HUES48 (cell line): ENCODE data around the gene PMEL.
A peak's percentile ranks its signal among the peaks of the same experiment; 100 is the strongest.

Experiments
- H3K27ac ChIP-seq: one replicate; pipeline ENCODE4 v1.7.0; 2013; ENCODE audit warnings: low read depth, low read length, inconsistent platforms
- H3K27me3 ChIP-seq: 2 replicates; pipeline ENCODE4 v1.6.1; 2013; ENCODE audit warnings: mild to moderate bottlenecking, low read length; ENCODE audit not compliant: control insufficient read depth, insufficient read depth
- H3K36me3 ChIP-seq: 2 replicates; pipeline ENCODE4 v1.6.1; 2013; ENCODE audit warnings: low read length; ENCODE audit not compliant: control insufficient read depth, insufficient read depth
- H3K4me1 ChIP-seq: 2 replicates; pipeline ENCODE4 v1.6.1; 2013; ENCODE audit warnings: mild to moderate bottlenecking, low read length; ENCODE audit not compliant: control insufficient read depth, insufficient read depth
- H3K4me3 ChIP-seq: 2 replicates; pipeline ENCODE4 v1.5.1; 2013; ENCODE audit warnings: mild to moderate bottlenecking, low read depth, low read length
- H3K9ac ChIP-seq: 2 replicates; pipeline ENCODE4 v1.6.1; 2013; ENCODE audit warnings: mild to moderate bottlenecking, low read depth, low read length, moderate library complexity
- H3K9me3 ChIP-seq: 2 replicates; pipeline ENCODE4 v1.6.1; 2013; ENCODE audit warnings: low read length; ENCODE audit not compliant: control insufficient read depth, insufficient read depth

The PMEL gene

GRCh38 chr12:55966408-55967281, 803 bp upstream of the PMEL start, which contains the start of gene CDK2:
Gene CDK2 (plus strand): TSS chr12:55966830. CDS start chr12:55967009, 179 bp downstream.
- Histone ChIP-seq H3K36me3 (peaks cover 36% of the 10 kb centered on the region), H3K4me3 (peak within 1 kb of the TSS; percentile 93), H3K27ac (peak within 1 kb of the TSS; percentile 92), H3K9me3 (no peaks in the 10 kb centered on the region), H3K4me1 (peaks cover 16% of the 10 kb centered on the region), H3K27me3 (no peaks in the 10 kb centered on the region), H3K9ac (peak within 1 kb of the TSS; percentile 79)

- H3K4me3 ChIP-seq: peak overlapping the region; percentile 93
- peaks cover 27% of the 10 kb centered on the region for H3K36me3 ChIP-seq
- H3K27ac ChIP-seq: peak overlapping the region; percentile 92
- H3K4me1 ChIP-seq: peaks cover 16% of the 10 kb centered on the region
- H3K9ac ChIP-seq: no peak overlapping the region
- no peaks in the 10 kb centered on the region for H3K9me3 ChIP-seq
- H3K27me3 ChIP-seq: no peaks in the 10 kb centered on the region
These were observed 602 bp downstream of the PMEL start for GRCh38 chr12:55965240-55965639.

DNA sequence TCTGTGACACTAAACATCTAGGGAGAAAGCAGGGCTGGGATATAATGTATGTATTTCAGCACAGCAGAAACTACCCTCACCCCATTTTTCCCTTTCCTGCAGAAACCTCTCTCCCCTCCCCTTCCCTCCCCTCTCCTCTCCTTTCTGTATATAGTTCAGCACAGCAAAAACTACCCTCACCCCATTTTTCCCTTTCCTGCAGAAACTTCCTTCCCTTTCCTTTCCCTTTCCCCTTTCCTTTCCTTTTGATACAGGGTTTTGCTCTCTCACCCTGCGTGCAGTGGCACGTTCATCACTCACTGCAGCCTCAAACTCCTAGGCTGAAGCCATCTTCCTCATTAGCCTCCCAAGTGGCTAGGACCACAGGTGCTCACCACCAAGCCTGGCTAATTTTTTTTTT, 2.1 kb downstream of the PMEL start:
- Histone ChIP-seq H3K9me3 (no peaks in the 10 kb centered on the region), H3K36me3 (peaks cover 14% of the 10 kb centered on the region), H3K27me3 (no peaks in the 10 kb centered on the region), H3K9ac (no peak overlapping the region), H3K4me3 (no peak overlapping the region), H3K27ac (no peak overlapping the region), H3K4me1 (peaks cover 16% of the 10 kb centered on the region)

- Histone ChIP-seq H3K27me3 (no peaks in the 10 kb centered on the region), H3K4me1 (no peaks in the 10 kb centered on the region), H3K36me3 (peaks cover 61% of the 10 kb centered on the region), H3K4me3 (no peak overlapping the region), H3K9me3 (no peaks in the 10 kb centered on the region), H3K9ac (no peak overlapping the region), H3K27ac (no peak overlapping the region)
These were observed 8.6 kb downstream of the PMEL start for GRCh38 chr12:55957106-55957859.

DNA sequence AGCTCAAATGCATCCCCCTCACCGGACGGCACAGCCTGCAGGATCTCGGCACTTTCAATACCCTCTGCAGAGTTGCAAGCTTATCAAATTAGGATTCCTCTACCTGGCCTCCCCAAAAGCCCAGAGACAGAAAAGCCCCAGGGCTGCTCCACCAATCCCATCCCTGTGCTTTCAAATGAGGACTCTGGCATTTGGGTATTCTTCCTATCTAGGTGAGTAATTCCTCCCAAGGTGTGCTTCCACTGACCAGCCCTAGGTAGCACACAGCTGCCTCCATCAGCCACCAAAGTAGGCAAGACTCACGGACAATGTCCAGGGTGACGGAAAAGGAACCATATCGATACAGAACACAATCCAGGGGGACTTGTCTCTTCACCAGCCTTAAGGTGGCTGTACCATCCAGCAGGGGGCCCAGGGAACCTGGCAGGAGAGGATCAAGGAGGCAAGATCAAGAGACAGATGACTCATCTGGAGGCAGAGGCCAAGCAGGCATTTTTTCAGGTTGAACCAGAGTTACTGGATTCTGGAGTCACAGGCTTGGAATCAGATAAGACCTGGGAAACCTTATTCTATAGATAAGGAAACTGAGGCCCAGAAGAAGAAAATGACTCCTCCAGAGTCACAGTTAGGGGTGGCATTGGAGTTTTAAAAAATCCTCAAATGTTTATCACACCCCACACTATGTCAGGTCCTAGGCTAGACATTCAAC, 9.9 kb downstream of the PMEL start:
- peaks cover 63% of the 10 kb centered on the region for H3K36me3 ChIP-seq
- no peak overlapping the region for H3K4me3 ChIP-seq
- no peaks in the 10 kb centered on the region for H3K4me1 ChIP-seq
- no peaks in the 10 kb centered on the region for H3K27me3 ChIP-seq
- no peak overlapping the region for H3K27ac ChIP-seq
- no peak overlapping the region for H3K9ac ChIP-seq
- no peaks in the 10 kb centered on the region for H3K9me3 ChIP-seq

DNA sequence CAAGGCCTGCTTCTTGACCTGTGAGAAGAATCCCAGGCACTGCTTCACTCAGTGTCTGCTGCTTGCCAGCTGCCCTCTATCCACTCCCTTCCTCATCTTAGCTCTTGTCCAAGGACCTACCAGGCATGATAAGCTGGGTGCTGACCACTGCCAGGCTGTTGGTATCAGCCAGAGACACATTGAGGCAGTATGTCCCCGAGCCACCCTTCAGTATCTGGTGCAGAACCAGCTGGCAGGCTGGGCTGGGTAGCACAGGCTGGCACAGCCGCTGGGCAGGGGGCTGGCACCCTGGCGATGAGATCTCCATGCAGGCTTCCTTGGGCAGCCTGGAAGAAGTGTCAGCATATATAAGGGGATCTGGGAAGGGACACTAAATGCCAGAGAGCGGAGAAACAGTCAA, 10.5 kb downstream of the PMEL start:
- no peaks in the 10 kb centered on the region for H3K27me3 ChIP-seq
- no peaks in the 10 kb centered on the region for H3K9me3 ChIP-seq
- H3K27ac ChIP-seq: no peak overlapping the region
- no peaks in the 10 kb centered on the region for H3K4me1 ChIP-seq
- H3K36me3 ChIP-seq: peaks cover 63% of the 10 kb centered on the region
- no peak overlapping the region for H3K4me3 ChIP-seq
- H3K9ac ChIP-seq: no peak overlapping the region

- Histone ChIP-seq H3K9ac (no peak overlapping the region), H3K4me3 (no peak overlapping the region), H3K27ac (no peak overlapping the region), H3K36me3 (no peaks in the 10 kb centered on the region), H3K27me3 (no peaks in the 10 kb centered on the region), H3K4me1 (no peaks in the 10 kb centered on the region), H3K9me3 (no peaks in the 10 kb centered on the region)
These were observed 19.3 kb downstream of the PMEL start for GRCh38 chr12:55946553-55946952.

GRCh38 chr12:55942577-55943136, 23.2 kb downstream of the PMEL start:
- Histone ChIP-seq H3K4me3 (no peak overlapping the region), H3K36me3 (no peaks in the 10 kb centered on the region), H3K27me3 (no peaks in the 10 kb centered on the region), H3K4me1 (peaks cover 3% of the 10 kb centered on the region; the same call in 1 of the 2 replicates), H3K9ac (no peak overlapping the region), H3K9me3 (no peaks in the 10 kb centered on the region), H3K27ac (no peak overlapping the region)

GRCh38 chr12:55942055-55942454, 23.8 kb downstream of the PMEL start:
- Histone ChIP-seq H3K36me3 (no peaks in the 10 kb centered on the region), H3K27ac (no peak overlapping the region), H3K4me3 (no peak overlapping the region), H3K9me3 (no peaks in the 10 kb centered on the region), H3K27me3 (no peaks in the 10 kb centered on the region), H3K4me1 (peaks cover 3% of the 10 kb centered on the region; the same call in 1 of the 2 replicates), H3K9ac (no peak overlapping the region)

DNA sequence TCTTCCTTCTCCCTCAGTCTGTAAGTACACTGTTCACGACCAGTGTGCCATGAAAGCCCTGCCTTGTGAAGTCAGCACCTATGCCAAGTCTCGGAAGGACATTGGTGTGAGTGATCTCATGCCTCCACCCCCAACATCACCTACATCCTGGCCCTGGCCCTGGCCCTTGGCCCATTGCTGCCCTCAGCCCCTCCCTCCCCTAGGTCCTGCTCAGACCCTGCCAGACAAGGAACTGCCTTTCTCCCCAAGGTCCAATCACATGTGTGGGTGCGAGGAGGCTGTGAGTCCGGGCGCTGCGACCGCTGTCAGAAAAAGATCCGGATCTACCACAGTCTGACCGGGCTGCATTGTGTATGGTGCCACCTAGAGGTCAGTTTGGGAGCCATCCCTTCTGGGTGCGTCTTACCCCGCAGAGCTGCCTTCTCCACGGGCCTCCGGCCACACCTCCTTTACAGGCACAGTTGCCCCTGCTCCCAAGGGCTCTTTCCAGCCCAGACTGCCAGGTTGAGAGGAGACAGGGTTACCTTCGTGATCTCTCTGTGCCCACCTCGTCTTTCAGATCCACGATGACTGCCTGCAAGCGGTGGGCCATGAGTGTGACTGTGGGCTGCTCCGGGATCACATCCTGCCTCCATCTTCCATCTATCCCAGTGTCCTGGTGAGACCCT, 25.6 kb downstream of the PMEL start:
- no peak overlapping the region for H3K27ac ChIP-seq
- H3K27me3 ChIP-seq: no peaks in the 10 kb centered on the region
- peaks cover 3% of the 10 kb centered on the region; the same call in 1 of the 2 replicates for H3K4me1 ChIP-seq
- no peaks in the 10 kb centered on the region for H3K9me3 ChIP-seq
- no peak overlapping the region for H3K9ac ChIP-seq
- H3K36me3 ChIP-seq: no peaks in the 10 kb centered on the region
- H3K4me3 ChIP-seq: no peak overlapping the region
